Osteocyte (in vitro differentiated cells): Measurements from ENCODE around the gene EBF3. TPM values are rescaled to one million over a fixed set of nuclear protein-coding genes. Genes with fewer than 3 reads are reported as not detected.

ENCODE experiments used
- DNase-seq: peaks from one replicate; pipeline ENCODE4 v3.0.0; 2021; ENCODE audit warnings: mixed read lengths; ENCODE audit not compliant: unreplicated experiment; ENCODE audit errors: extremely low spot score
- H3K27ac Mint-ChIP-seq: one replicate; pipeline ENCODE4 v1.8.0; 2021; ENCODE audit warnings: mild to moderate bottlenecking, mixed read lengths; ENCODE audit not compliant: unreplicated experiment
- H3K27me3 Mint-ChIP-seq: one replicate; pipeline ENCODE4 v1.8.0; 2021; ENCODE audit warnings: mixed read lengths; ENCODE audit not compliant: unreplicated experiment
- H3K36me3 Mint-ChIP-seq: one replicate; pipeline ENCODE4 v1.8.0; 2021; ENCODE audit warnings: mixed read lengths; ENCODE audit not compliant: unreplicated experiment
- H3K4me1 Mint-ChIP-seq: one replicate; pipeline ENCODE4 v1.8.0; 2021; ENCODE audit warnings: mixed read lengths; ENCODE audit not compliant: unreplicated experiment
- H3K4me3 Mint-ChIP-seq: one replicate; pipeline ENCODE4 v1.8.0; 2021; ENCODE audit warnings: mild to moderate bottlenecking, moderate library complexity, mixed read lengths; ENCODE audit not compliant: unreplicated experiment
- H3K9me3 Mint-ChIP-seq: one replicate; pipeline ENCODE4 v1.8.0; 2021; ENCODE audit warnings: mixed read lengths; ENCODE audit not compliant: unreplicated experiment
- CTCF ChIP-seq: fragments of 200-600 bp; sonication (generic); IDR thresholded peaks from 2 replicates; pipeline ENCODE4 v1.5.0; 2021; ENCODE audit warnings: antibody characterized with exemption, mild to moderate bottlenecking, moderate library complexity
- total RNA-seq: library from RNA; stranded (reverse); gene quantifications from 2 replicates; pipeline ENCODE4 v1.2.1, GENCODE V29; 2021

The EBF3 gene
- total RNA-seq, 1 donor from 2014 or later, result 0.59 TPM

GRCh38 chr10:129958629-129959543, 5.2 kb downstream of the EBF3 start:
- peak overlapping the region; percentile 40 for H3K4me3 Mint-ChIP-seq
- TF ChIP-seq CTCF, result no peak
- DNase-seq, result peak; percentile 82
- H3K27ac Mint-ChIP-seq, result no peak overlapping the region
- H3K9me3 Mint-ChIP-seq, result no peaks in the 10 kb centered on the region
- peaks cover 18% of the 10 kb centered on the region for H3K4me1 Mint-ChIP-seq
- H3K36me3 Mint-ChIP-seq, result peaks cover 5% of the 10 kb centered on the region
- peaks cover 73% of the 10 kb centered on the region for H3K27me3 Mint-ChIP-seq

- peak; percentile 38 for DNase-seq
- no peak overlapping the region for H3K27ac Mint-ChIP-seq
- no peaks in the 10 kb centered on the region for H3K9me3 Mint-ChIP-seq
- peak overlapping the region; percentile 40 for H3K4me3 Mint-ChIP-seq
- H3K4me1 Mint-ChIP-seq, result peaks cover 17% of the 10 kb centered on the region
- peaks cover 75% of the 10 kb centered on the region for H3K27me3 Mint-ChIP-seq
- peaks cover 5% of the 10 kb centered on the region for H3K36me3 Mint-ChIP-seq
- TF ChIP-seq CTCF, result no peak
These were observed 5.9 kb downstream of the EBF3 start for GRCh38 chr10:129958148-129958628.

- H3K27ac Mint-ChIP-seq, result no peak overlapping the region
- H3K9me3 Mint-ChIP-seq, result no peaks in the 10 kb centered on the region
- DNase-seq, result no peak
- H3K4me3 Mint-ChIP-seq, result no peak overlapping the region
- peaks cover 11% of the 10 kb centered on the region for H3K4me1 Mint-ChIP-seq
- H3K36me3 Mint-ChIP-seq, result peaks cover 5% of the 10 kb centered on the region
- peaks cover 75% of the 10 kb centered on the region for H3K27me3 Mint-ChIP-seq
- no peak for TF ChIP-seq CTCF
These were observed 7.0 kb downstream of the EBF3 start for GRCh38 chr10:129956876-129957673.

GRCh38 chr10:129956286-129956670, 7.8 kb downstream of the EBF3 start:
- Mint-ChIP-seq H3K27me3 (peaks cover 68% of the 10 kb centered on the region), H3K4me1 (peaks cover 11% of the 10 kb centered on the region)

More at GRCh38 chr10:129956286-129956670, 7.8 kb downstream of the EBF3 start:
- H3K4me3 Mint-ChIP-seq, result no peak overlapping the region
- no peaks in the 10 kb centered on the region for H3K9me3 Mint-ChIP-seq
- peaks cover 5% of the 10 kb centered on the region for H3K36me3 Mint-ChIP-seq
- DNase-seq, result no peak
- no peak for TF ChIP-seq CTCF
- no peak overlapping the region for H3K27ac Mint-ChIP-seq
